ENCODE measurements around the gene SERTAD2. TPM values are rescaled to one million over a fixed set of nuclear protein-coding genes. Genes with fewer than 3 reads are reported as not detected.

The SERTAD2 gene
- total RNA-seq, 1 donor from 2014 or later, result 42.2 TPM

DNA sequence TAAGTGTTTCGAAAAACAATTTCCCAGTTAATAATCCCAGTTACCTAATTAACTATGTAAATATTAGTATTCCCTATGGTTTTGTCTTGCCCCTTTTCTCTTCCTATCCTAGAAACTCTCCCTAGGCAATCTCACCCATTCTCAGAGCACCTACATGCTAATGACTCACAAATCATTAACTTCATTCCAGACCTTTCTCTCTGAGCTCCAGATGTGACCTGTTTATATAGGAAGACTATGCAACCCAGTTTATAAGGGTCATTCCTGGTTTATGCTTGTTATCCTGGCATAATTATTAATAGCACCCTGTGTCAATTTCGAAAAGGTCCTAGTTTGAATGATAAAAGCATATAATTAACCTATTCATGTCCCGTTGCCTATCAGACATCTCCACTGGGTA is 14.8 kb upstream of the SERTAD2 start:
- no peaks in the 10 kb centered on the region for H3K36me3 ChIP-seq (ENCODE audit: insufficient read depth, low read length)
- Mint-ChIP-seq H3K36me3 (ENCODE audit: low read depth, unreplicated experiment) (no peaks in the 10 kb centered on the region), H3K4me1 (ENCODE audit: low read depth, unreplicated experiment) (peaks cover 14% of the 10 kb centered on the region), H3K27ac (ENCODE audit: unreplicated experiment) (no peak overlapping the region), H3K9me3 (ENCODE audit: unreplicated experiment) (no peaks in the 10 kb centered on the region), H3K27me3 (ENCODE audit: low read depth, unreplicated experiment) (no peaks in the 10 kb centered on the region), H3K4me3 (ENCODE audit: unreplicated experiment) (no peak overlapping the region)
- no peak overlapping the region for H3K27ac ChIP-seq (ENCODE audit: low read depth, low read length)
- H3K4me2 ChIP-seq (ENCODE audit: low read length), result no peak overlapping the region
- H3K27me3 ChIP-seq (ENCODE audit: insufficient read depth, low read length), result no peaks in the 10 kb centered on the region
- no peaks in the 10 kb centered on the region for H3K79me2 ChIP-seq (ENCODE audit: insufficient read depth, low read length)
- TF ChIP-seq EZH2 (IDR thresholded peaks at IDR 0.05; ENCODE audit: insufficient read depth, low read length) (no peak), CTCF (IDR thresholded peaks at IDR 0.05; ENCODE audit: insufficient read depth, low read depth, low read length) (no peak)
- DNase-seq (ENCODE audit: low read depth) (no peak), FAIRE-seq (no peak)
- no peak overlapping the region for H3K9ac ChIP-seq (ENCODE audit: low read length)
- H3K9me3 ChIP-seq (ENCODE audit: insufficient read depth, low read depth, low read length), result no peaks in the 10 kb centered on the region
- no peaks in the 10 kb centered on the region for H3K4me1 ChIP-seq (ENCODE audit: insufficient read depth, low read length)
- H4K20me1 ChIP-seq (ENCODE audit: insufficient read depth, low read length), result no peaks in the 10 kb centered on the region
- H2AFZ ChIP-seq (ENCODE audit: low read depth, low read length), result no peak overlapping the region
- H3K4me3 ChIP-seq (ENCODE audit: insufficient read depth, low read depth, low read length), result no peak overlapping the region

GRCh38 chr2:64667535-64667934 is 13.8 kb upstream of the SERTAD2 start:
- no peak overlapping the region for H3K27ac Mint-ChIP-seq (ENCODE audit: unreplicated experiment)
- H3K27me3 Mint-ChIP-seq (ENCODE audit: low read depth, unreplicated experiment), result no peaks in the 10 kb centered on the region
- no peaks in the 10 kb centered on the region for H4K20me1 ChIP-seq (ENCODE audit: insufficient read depth, low read length)
- no peaks in the 10 kb centered on the region for H3K9me3 Mint-ChIP-seq (ENCODE audit: unreplicated experiment)
- H3K9me3 ChIP-seq (ENCODE audit: insufficient read depth, low read depth, low read length), result no peaks in the 10 kb centered on the region
- no peak overlapping the region for H3K27ac ChIP-seq (ENCODE audit: low read depth, low read length)
- FAIRE-seq, result no peak
- peaks cover 14% of the 10 kb centered on the region for H3K4me1 Mint-ChIP-seq (ENCODE audit: low read depth, unreplicated experiment)
- no peaks in the 10 kb centered on the region for H3K4me1 ChIP-seq (ENCODE audit: insufficient read depth, low read length)
- no peak for DNase-seq (ENCODE audit: low read depth)
- no peak overlapping the region for H2AFZ ChIP-seq (ENCODE audit: low read depth, low read length)
- H3K4me3 Mint-ChIP-seq (ENCODE audit: unreplicated experiment), result no peak overlapping the region
- H3K4me2 ChIP-seq (ENCODE audit: low read length), result no peak overlapping the region
- no peaks in the 10 kb centered on the region for H3K79me2 ChIP-seq (ENCODE audit: insufficient read depth, low read length)
- no peaks in the 10 kb centered on the region for H3K27me3 ChIP-seq (ENCODE audit: insufficient read depth, low read length)
- H3K4me3 ChIP-seq (ENCODE audit: insufficient read depth, low read depth, low read length), result no peak overlapping the region
- no peak overlapping the region for H3K9ac ChIP-seq (ENCODE audit: low read length)
- no peaks in the 10 kb centered on the region for H3K36me3 ChIP-seq (ENCODE audit: insufficient read depth, low read length)
- H3K36me3 Mint-ChIP-seq (ENCODE audit: low read depth, unreplicated experiment), result no peaks in the 10 kb centered on the region
- TF ChIP-seq EZH2 (IDR thresholded peaks at IDR 0.05; ENCODE audit: insufficient read depth, low read length) (no peak), CTCF (IDR thresholded peaks at IDR 0.05; ENCODE audit: insufficient read depth, low read depth, low read length) (no peak)

- TF ChIP-seq EZH2 (IDR thresholded peaks at IDR 0.05; ENCODE audit: insufficient read depth, low read length) (no peak), CTCF (IDR thresholded peaks at IDR 0.05; ENCODE audit: insufficient read depth, low read depth, low read length) (no peak)
- Mint-ChIP-seq H3K27me3 (ENCODE audit: low read depth, unreplicated experiment) (no peaks in the 10 kb centered on the region), H3K4me1 (ENCODE audit: low read depth, unreplicated experiment) (peaks cover 14% of the 10 kb centered on the region), H3K4me3 (ENCODE audit: unreplicated experiment) (no peak overlapping the region), H3K36me3 (ENCODE audit: low read depth, unreplicated experiment) (no peaks in the 10 kb centered on the region), H3K9me3 (ENCODE audit: unreplicated experiment) (no peaks in the 10 kb centered on the region), H3K27ac (ENCODE audit: unreplicated experiment) (no peak overlapping the region)
- Histone ChIP-seq H3K4me1 (ENCODE audit: insufficient read depth, low read length) (peaks cover under 1% of the 10 kb centered on the region), H3K27me3 (ENCODE audit: insufficient read depth, low read length) (no peaks in the 10 kb centered on the region), H3K4me3 (ENCODE audit: insufficient read depth, low read depth, low read length) (no peak overlapping the region), H3K79me2 (ENCODE audit: insufficient read depth, low read length) (no peaks in the 10 kb centered on the region), H3K27ac (ENCODE audit: low read depth, low read length) (no peak overlapping the region), H4K20me1 (ENCODE audit: insufficient read depth, low read length) (no peaks in the 10 kb centered on the region), H3K36me3 (ENCODE audit: insufficient read depth, low read length) (no peaks in the 10 kb centered on the region), H3K9ac (ENCODE audit: low read length) (no peak overlapping the region), H3K9me3 (ENCODE audit: insufficient read depth, low read depth, low read length) (no peaks in the 10 kb centered on the region), H3K4me2 (ENCODE audit: low read length) (no peak overlapping the region), H2AFZ (ENCODE audit: low read depth, low read length) (no peak overlapping the region)
- DNase-seq (ENCODE audit: low read depth) (no peak), FAIRE-seq (no peak)
These were observed 13.2 kb upstream of the SERTAD2 start for GRCh38 chr2:64666810-64667438.

Measured in astrocyte (in vitro differentiated cells and primary cell).